Skeletal muscle cell (primary cell): ENCODE data around the gene DUOX1.
"Not testable (repeated sequence)": the region's sequence is repeated elsewhere in the genome, so short reads cannot be mapped to it uniquely, and the experiment has no call there.

Experiments used
- DNase-seq: peaks from one replicate; pipeline ENCODE4 v3.0.0-alpha.2; 2010; ENCODE audit warnings: low read depth
- H3K4me3 ChIP-seq: 2 replicates; pipeline ENCODE4 v1.5.1; 2011; ENCODE audit warnings: low read depth, mild to moderate bottlenecking, control low read depth, low read length, moderate library complexity

Gene DUOX1

GRCh38 chr15:45129651-45130129, at the start of gene DUOX1, which contains the start of gene DUOXA1:
TSS of gene DUOX1 (plus strand) at chr15:45129994. CDS start at chr15:45131967, 1,973 bp downstream.
TSS of gene DUOXA1 (minus strand) at chr15:45129879. CDS start at chr15:45123014, 6,865 bp downstream.
- no peak within 1 kb of the TSS for H3K4me3 ChIP-seq
- no peak for DNase-seq

DNA sequence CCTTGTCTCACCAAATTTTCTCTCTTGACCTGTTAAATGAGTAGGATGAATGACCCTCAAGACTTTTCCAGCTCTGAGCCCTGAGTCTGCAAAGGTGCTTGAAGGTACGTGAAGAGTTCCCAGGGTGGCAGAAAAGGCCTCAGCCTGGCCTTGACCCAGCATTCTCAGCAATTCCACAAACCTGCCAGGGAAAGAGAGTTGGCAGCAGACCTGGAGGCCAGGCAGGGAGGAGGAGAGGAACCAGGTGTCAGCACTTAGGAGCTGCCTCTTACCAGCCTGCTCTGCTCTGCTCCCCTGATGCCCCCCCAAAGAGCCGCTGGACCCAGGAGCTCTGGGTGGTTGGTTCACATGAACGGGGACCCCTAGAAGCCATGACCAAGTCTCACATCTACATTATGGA, 49.2 kb upstream of the DUOX1 start:
- H3K4me3 ChIP-seq, DNase-seq: not testable (repeated sequence)

DNA sequence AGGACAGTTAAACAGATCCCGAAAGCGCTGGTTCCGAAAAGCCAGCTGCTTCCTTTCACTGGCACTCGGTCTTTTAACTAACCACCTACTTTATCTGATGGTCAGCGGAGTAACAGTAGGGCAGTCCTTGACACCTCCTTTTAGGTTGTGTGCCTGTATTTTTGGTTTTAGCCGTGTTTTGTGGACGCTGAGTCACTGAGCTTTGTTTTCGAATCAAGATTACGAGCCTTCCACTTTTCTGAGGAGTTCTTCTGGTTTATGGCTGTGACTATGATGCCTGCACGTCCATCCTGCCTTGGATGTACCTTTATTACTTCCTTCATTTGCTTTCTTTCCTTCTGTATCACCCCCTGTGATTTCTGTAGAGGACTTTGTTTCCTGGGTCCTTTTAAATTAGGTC, 47.4 kb upstream of the DUOX1 start:
- not testable (repeated sequence) for H3K4me3 ChIP-seq, DNase-seq

DNA sequence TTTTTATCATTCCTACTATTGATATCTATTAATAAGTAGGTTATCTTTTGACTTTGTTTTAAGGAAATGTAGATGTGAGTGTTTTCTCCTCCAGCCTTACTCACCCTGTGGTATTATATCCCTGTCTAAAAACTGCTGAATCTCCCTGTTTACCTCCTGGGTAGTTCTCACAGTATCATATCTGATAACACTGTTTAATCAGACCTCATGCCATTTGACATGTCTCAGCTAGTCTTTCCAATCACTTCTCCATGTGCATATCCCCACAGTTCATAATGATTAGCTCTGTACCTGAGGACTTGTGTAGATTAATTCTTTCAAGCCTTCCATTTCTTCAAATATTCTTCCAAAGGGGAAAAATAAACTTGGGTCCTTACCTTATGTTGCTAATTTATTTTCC, 46.6 kb upstream of the DUOX1 start:
- no peak overlapping the region for H3K4me3 ChIP-seq
- DNase-seq, result no peak

DNA sequence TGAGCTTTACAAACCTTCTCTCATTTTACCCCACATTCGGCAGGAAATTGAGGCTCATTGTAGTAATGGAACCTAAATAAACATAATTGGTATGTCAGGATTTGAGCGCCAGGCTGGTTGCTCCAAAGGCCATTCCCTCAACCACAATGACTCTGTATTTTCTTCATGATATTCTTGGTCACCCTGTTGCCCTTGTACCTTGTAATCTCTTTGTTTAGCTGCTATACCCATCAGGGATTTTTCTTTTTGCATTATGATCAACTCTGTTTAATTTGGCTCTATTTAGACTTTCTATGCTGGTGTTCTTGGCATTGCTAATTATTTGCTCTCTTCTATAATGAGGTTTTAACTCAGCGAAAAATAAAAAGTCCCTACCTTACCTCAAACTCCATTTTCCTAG, 45.6 kb upstream of the DUOX1 start:
- DNase-seq, result no peak
- no peak overlapping the region for H3K4me3 ChIP-seq

- DNase-seq, result no peak
Observed at GRCh38 chr15:45087513-45087912, 42.3 kb upstream of the DUOX1 start.

DNA sequence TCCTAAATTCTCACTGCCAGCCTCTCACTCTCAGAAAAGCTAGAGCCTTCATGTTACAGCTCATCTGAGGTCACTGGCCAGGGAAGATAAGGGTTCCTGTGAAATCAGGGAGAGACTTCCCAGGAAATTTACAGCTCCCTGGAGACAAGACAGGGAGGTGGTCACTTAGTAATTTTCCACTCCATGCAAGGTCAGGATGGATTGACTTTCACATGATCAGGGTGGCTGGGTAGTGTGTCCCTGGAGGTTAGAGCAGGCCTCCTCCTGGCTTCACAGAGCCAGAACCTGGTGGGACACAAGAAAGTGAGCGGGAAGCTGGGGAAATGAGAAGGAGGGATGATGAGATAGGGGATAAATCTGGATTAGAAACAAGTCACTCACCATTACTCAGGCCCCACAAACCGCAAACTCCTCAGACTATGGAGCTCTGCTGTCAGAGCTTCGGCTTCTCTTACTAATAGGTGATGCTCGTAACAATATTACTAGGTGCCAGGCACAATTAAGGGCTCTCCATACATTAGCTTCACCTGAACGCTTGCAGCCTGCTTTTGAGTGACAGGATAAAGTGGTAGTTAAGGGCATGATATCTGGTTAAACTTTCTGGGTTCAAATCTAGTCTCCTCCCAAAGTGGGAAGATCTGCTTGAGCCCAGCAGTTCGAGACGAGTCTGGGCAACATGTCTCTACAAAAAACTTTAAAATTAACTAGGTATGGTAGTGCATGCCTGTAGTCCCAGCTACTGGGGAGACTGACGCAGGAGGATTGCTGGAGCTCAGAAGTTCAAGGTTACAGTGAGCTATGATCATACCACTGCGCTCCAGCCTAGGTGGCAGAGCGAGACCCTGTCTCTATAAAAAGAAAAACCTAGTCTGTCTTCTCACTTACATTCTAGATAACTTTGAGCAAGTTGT, 40.7 kb upstream of the DUOX1 start:
- DNase-seq, result no peak
- no peak overlapping the region for H3K4me3 ChIP-seq

More at GRCh38 chr15:45087513-45087912, 42.3 kb upstream of the DUOX1 start:
- H3K4me3 ChIP-seq, result no peak overlapping the region

- H3K4me3 ChIP-seq, result no peak overlapping the region
- no peak for DNase-seq
Observed at GRCh38 chr15:45089712-45090373, 40.0 kb upstream of the DUOX1 start.

DNA sequence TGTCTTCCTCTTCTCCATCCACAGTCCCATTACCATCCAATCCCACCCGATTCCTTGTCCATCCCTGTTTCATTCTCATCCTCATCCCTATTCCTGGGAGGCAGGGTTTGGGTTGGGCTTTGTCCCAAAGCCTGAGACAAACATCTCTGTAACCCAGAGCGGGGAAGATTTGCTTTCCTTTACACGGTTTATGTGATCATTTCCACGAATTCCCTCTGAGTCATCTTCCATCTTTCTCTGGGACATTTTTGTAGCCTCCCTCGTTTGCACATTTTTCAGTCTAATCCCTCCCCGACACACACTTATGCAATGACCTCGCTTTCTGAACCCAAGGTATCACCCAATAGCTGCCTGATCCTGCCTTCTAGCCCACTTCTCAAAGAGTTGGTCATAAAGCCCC, 38.6 kb upstream of the DUOX1 start:
- DNase-seq, result peak; percentile 13

DNA sequence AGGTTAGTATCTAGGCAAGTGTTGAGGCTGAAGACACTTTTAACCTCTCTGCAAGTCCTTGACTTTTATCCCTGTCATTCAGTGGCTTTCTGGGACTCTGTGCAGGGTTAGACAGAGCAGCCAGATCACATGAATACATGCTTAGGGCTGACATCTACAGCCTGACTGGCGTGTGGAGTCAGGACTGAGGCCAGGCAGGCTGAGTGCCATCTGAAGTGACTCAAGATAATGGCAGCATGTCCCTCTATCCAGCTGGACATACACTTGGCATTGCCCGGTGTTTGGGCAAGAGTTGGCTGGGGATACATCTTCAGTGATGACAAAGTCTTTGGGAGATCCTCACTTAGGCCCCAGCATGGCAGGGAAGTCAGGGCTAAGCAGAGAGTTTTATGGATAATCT, 38.2 kb upstream of the DUOX1 start:
- no peak overlapping the region for H3K4me3 ChIP-seq
- DNase-seq, result no peak

More for the DNA sequence above, 38.6 kb upstream of the DUOX1 start:
- H3K4me3 ChIP-seq, result no peak overlapping the region

- H3K4me3 ChIP-seq, result no peak overlapping the region
- no peak for DNase-seq
Observed at GRCh38 chr15:45093013-45093412, 36.8 kb upstream of the DUOX1 start.

DNA sequence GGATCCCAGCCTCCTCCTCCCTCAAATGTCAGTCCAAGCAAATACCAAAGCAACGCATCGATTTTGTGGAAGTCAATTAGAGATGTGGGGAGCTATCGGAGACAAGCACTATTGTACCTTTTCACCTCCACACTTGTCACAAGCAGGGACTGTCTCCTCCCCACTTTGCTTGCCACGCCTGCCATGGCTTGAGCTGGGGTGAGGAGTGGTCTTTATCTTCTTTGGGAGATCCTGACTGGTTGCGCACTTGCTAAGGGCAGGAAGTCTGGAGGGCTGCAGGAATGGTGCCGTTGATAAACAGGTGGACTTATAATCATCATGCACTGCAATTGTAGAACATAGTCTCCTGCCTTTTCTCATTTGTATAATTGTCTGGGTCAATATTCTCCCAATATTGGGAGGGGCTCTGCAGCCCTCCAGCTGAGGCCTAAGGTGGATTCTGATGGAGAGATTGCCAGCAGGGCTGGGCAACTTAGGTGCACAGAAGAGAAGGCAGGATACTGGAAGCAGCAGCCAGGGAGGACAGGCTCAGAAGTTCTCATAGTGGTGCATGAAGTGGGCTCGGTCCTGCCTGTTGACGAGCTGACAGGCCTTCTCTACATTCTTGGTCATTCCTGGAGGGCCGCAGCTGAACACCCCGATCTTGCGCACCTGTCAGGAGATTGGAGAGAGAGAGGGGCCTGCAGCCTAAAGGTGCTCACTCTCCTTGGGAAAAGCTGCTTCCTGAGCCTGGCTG, 36.0 kb upstream of the DUOX1 start:
- no peak for DNase-seq
- no peak overlapping the region for H3K4me3 ChIP-seq

DNA sequence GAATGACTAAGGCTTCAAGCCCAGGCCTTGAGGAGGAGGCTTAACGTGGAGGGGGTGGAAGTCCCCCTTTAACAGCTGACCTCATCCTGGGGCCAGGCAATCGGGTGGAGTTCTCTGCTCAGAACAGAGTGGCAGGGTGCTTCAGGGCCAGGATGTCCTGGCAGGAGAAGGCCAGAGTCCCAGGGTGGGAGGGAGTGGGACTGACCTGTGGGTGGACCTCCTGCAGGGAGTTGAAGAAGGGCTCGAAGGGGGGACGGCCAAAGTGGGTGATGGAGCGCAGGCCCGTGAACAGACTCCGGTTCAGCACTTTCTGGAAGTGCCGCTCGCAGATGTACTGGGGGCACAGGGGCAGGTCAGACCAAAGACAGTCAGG, 35.5 kb upstream of the DUOX1 start:
- no peak for DNase-seq
- H3K4me3 ChIP-seq, result no peak overlapping the region

- DNase-seq, result no peak
- no peak overlapping the region for H3K4me3 ChIP-seq
Observed at GRCh38 chr15:45095661-45096060, 34.1 kb upstream of the DUOX1 start.

- DNase-seq, result no peak
- H3K4me3 ChIP-seq, result no peak overlapping the region
Observed at GRCh38 chr15:45097466-45097865, 32.3 kb upstream of the DUOX1 start.

DNA sequence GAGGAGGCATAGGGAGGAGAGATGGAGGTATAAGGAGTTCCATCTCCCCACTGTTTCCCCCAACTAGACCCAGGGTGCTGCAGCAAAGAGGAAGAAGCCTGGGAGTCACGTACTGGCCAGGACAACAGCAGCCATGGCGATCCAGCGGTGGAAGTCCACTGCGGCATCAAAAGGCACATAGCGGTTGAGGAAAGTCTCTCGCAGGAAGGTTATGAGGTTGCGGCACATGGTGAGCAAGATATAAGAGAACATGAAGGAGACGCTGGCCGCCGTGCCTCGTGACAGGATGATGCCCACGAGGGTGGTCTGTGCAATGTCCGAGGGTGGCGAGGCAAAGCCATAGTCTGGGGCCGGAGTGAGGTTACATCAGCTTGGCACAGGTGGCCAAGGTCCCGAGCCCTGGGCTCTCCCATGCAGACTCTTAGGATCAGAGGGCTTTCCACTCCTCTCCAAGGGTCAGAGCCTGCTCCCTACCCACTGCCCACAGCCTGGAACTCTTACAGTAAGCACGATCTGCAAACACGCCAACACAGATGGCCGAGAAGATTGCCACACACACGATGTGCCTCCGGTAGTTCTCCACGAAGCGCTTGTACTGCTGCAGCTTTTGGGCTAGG, 30.1 kb upstream of the DUOX1 start:
- no peak overlapping the region for H3K4me3 ChIP-seq

GRCh38 chr15:45100884-45101625, 28.7 kb upstream of the DUOX1 start:
- no peak for DNase-seq
- H3K4me3 ChIP-seq, result no peak overlapping the region

More for the DNA sequence above, 30.1 kb upstream of the DUOX1 start:
- no peak for DNase-seq

DNA sequence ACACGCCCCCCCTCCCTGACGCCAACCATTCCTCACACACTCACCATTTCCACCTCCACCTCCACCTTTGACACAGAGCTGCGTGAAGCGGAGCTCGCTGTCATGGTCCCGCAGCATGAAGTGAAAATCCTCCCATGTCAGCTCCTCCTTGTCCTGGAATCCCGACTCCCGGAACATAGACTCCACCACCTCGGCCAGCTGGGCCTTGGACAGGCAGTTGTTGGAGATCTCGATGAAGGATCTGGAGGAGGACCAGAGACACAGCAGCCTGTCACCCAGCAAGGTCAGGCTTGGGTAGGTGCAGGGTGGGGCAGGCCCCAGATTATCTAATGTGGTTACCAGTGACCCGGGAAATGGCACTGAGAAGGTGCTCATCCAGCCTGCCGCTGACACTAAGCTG, 28.0 kb upstream of the DUOX1 start:
- no peak overlapping the region for H3K4me3 ChIP-seq
- DNase-seq, result no peak

DNA sequence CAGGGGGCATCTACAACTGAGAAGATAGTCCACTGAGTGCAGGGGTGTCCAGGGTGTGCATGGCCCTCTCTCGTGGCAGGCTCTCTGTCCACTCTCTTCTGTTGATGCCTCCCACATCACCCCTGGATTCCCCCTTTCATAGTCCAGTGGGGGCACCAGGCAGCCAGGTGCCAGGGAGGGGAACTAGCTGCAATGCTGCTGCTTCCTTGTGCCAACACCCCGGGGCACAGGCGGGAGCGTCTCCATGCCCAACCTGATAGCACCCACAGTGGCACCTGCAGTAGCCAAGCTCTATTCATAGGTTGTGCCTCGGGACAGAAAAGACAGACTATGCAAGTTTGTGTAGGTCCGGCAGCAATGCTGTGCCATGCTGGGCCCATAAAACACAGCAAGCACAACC, 27.6 kb upstream of the DUOX1 start:
- no peak overlapping the region for H3K4me3 ChIP-seq
- DNase-seq, result no peak
